Measurements from ENCODE around the gene ACTN4. TPM values are rescaled to one million over a fixed set of nuclear protein-coding genes. Genes with fewer than 3 reads are reported as not detected.

Gene ACTN4
- total RNA-seq, 4 donors from 2014 or later = 342 to 463 (median 382) TPM

DNA sequence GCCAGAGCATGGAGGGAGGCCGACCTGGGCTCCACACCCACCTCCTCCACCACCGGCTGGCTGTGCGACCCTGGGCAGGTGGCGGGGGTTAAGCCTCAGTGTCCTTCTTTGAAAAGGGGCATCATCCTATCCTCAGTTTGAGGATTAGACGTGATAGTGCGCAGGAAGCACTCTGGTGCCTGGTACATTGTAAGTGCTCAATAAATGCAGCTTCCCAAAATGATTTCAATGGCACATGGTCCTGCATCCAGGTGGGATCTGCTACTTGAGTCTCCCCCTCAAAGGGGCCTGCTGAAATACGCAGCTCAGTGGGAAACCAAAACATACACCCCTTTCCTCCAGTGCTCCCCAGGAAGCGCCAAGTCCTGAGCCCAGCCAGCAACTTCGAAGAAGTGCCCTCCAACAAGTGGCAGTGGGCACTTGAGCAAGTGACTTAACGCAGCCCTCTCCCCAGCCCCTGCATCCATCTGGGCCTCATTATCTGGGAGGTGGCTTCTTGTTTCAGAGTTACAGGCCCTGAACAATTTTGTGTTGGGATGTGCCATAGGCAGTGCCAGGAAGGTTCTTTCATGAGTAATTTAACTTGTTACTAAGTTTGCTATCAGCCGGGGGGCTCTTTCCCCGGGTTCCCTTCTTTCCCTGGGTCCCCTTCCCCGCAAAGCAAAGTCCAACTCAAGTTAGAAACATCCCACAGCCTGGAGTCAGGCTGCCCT lies 17.9 kb downstream of the ACTN4 start:
- TF ChIP-seq, protein P1, sequence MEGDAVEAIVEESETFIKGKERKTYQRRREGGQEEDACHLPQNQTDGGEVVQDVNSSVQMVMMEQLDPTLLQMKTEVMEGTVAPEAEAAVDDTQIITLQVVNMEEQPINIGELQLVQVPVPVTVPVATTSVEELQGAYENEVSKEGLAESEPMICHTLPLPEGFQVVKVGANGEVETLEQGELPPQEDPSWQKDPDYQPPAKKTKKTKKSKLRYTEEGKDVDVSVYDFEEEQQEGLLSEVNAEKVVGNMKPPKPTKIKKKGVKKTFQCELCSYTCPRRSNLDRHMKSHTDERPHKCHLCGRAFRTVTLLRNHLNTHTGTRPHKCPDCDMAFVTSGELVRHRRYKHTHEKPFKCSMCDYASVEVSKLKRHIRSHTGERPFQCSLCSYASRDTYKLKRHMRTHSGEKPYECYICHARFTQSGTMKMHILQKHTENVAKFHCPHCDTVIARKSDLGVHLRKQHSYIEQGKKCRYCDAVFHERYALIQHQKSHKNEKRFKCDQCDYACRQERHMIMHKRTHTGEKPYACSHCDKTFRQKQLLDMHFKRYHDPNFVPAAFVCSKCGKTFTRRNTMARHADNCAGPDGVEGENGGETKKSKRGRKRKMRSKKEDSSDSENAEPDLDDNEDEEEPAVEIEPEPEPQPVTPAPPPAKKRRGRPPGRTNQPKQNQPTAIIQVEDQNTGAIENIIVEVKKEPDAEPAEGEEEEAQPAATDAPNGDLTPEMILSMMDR (IDR thresholded peaks at IDR 0.05) = no peak
- TF ChIP-seq POLR2A (IDR thresholded peaks at IDR 0.05) (no peak), EP300 (IDR thresholded peaks at IDR 0.05) (no peak)
- H3K36me3 ChIP-seq = no peaks in the 10 kb centered on the region
- 58 to 64% methylated on average over 13 of the region's 13 CpGs for WGBS, 2 donors
- H3K4me3 ChIP-seq = no peak overlapping the region
- DNase-seq (ENCODE audit: low spot score in 2 of 2) = no peak
- H3K9me3 ChIP-seq = no peaks in the 10 kb centered on the region
- peak overlapping the region; percentile 81 to 93 (median 87) for H3K27ac ChIP-seq
- H3K27me3 ChIP-seq = no peaks in the 10 kb centered on the region
- H3K4me1 ChIP-seq = peaks cover 0 to 100% (median 89%) of the 10 kb centered on the region in 4 donors

DNA sequence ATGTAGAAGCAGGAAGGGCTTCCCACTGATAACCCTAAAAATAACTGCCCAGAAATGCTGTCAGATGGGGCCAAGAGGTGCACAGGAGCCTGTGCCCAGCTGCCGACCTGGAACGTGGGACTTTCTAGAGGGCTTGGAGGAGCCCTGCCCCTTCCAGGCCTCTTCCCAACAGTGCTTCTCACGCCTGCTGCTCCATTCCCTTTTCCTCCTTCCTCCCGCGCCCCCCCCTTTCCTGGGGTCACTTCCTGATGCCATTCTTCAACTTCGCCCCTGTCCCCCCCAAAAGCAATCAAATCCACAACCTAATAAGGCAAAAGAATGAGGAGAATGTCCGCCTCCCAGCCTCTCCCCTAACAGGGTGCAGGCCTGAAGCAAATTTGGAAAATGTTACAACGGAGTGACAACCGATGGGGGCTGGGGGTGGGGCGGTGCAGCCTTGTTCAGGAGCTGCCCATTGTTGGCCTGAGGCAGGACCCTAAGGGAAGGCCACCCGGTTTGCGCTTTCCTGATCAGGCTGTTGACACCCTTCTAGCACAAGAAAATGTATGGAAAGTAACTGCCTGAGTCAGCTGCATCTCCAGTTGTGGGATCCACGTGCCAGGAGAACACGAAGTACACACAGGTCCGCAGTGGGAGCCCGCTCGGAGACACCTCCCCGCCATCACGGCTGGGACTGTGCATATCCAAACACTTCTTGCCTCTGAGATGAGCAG lies 18.7 kb downstream of the ACTN4 start:
- Histone ChIP-seq H3K4me3 (no peak overlapping the region), H3K27me3 (no peaks in the 10 kb centered on the region), H3K4me1 (peaks cover 0 to 100% (median 89%) of the 10 kb centered on the region in 4 donors), H3K27ac (peak overlapping the region; percentile 81 to 93 (median 87)), H3K9me3 (no peaks in the 10 kb centered on the region), H3K36me3 (no peaks in the 10 kb centered on the region)
- peak; percentile 43 to 65 for DNase-seq (ENCODE audit: low spot score in 2 of 2)
- TF ChIP-seq, protein P1 (IDR thresholded peaks at IDR 0.05) = no peak
- peak in 1 of 2 donors; percentile 44 for TF ChIP-seq EP300 (IDR thresholded peaks at IDR 0.05)
- 25 to 32% methylated on average over 19 of the region's 19 CpGs for WGBS, 2 donors

DNA sequence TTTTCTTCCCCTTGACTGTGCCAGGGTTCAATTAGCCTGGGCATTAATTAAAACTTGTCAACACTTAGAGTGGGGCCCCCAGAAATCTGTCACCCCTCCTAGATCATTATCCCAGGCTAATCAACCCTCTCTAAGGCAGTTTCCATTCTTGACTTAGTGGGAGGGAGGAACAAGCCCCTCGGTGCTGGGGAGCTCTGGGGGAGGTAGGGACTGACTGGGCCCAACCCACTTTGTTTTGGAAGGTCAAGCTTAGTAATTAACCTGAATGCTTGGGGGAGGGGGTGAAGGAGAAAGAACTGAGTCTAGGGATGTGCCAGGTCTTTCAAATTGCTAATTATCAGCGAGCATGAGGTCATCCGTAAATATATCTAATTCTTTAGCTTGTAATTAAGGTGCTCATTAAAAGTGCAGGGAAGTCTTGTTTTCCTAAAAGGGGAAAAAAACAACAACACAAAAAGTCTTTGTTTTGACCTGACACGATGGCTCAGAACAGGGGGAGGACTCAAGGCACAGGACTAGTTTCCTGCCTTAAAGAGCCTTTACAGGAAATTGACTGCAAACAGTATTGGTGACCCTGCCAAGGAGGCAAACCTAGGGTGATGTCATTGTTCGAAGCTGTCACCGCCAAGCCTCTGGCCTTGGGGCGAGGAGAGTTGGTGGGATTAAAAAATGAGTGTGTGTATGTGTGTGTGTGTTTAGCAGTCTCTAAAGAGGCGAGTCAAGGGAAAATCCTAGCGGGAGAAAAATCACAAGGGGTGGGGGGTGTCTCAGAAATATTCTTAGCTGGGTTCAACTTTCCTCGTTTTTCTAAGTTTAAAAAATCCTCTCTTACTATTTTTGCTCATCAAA lies 19.4 kb downstream of the ACTN4 start:
- H3K9me3 ChIP-seq = no peaks in the 10 kb centered on the region
- H3K27ac ChIP-seq = peak overlapping the region; percentile 81 to 93 (median 87)
- peaks cover 0 to 100% (median 89%) of the 10 kb centered on the region in 4 donors for H3K4me1 ChIP-seq
- H3K4me3 ChIP-seq = no peak overlapping the region
- TF ChIP-seq, protein P1 (IDR thresholded peaks at IDR 0.05) = no peak
- TF ChIP-seq EP300 (IDR thresholded peaks at IDR 0.05) = peak in 1 of 2 donors; percentile 51
- DNase-seq (ENCODE audit: low spot score in 2 of 2) = no peak
- WGBS, 2 donors = 16 to 23% methylated on average over 10 of the region's 10 CpGs
- H3K27me3 ChIP-seq = no peaks in the 10 kb centered on the region
- H3K36me3 ChIP-seq = no peaks in the 10 kb centered on the region

DNA sequence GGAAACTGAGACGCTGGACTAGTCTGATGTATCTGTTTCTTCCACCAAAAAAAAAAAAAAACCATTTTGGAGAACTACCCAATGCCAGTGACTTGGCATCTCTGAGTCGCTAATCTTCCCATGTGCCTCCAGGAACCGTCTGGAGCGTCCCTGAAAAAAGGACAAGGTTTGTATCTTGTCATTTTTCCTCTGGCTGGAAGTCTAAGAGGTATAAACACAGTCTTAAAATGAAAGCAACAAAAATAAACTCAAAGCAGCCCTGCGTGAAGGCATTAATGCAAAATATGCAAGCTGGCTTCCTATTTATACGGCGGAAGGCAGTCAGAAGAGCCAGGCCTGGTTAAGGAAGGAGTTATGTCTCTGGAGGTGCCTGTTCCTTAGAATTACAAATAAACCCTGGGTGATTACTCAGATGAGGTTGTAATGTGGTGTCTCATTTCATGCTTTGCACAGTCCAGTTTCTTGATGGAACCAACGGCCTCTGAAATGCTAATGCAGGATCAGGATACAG lies 20.3 kb downstream of the ACTN4 start:
- peak overlapping the region; percentile 81 to 93 (median 87) for H3K27ac ChIP-seq
- DNase-seq (ENCODE audit: low spot score in 2 of 2) = no peak
- no peaks in the 10 kb centered on the region for H3K27me3 ChIP-seq
- H3K36me3 ChIP-seq = no peaks in the 10 kb centered on the region
- no peaks in the 10 kb centered on the region for H3K9me3 ChIP-seq
- WGBS, 2 donors = 27 to 34% methylated on average over 8 of the region's 8 CpGs
- H3K4me1 ChIP-seq = peaks cover 0 to 98% (median 82%) of the 10 kb centered on the region in 4 donors
- H3K4me3 ChIP-seq = no peak overlapping the region
- TF ChIP-seq POLR2A (IDR thresholded peaks at IDR 0.05) (no peak), EP300 (IDR thresholded peaks at IDR 0.05) (no peak)
- TF ChIP-seq, protein P1 (IDR thresholded peaks at IDR 0.05) = no peak
